ENCODE measurements around the gene ENKD1.

Gene ENKD1

DNA sequence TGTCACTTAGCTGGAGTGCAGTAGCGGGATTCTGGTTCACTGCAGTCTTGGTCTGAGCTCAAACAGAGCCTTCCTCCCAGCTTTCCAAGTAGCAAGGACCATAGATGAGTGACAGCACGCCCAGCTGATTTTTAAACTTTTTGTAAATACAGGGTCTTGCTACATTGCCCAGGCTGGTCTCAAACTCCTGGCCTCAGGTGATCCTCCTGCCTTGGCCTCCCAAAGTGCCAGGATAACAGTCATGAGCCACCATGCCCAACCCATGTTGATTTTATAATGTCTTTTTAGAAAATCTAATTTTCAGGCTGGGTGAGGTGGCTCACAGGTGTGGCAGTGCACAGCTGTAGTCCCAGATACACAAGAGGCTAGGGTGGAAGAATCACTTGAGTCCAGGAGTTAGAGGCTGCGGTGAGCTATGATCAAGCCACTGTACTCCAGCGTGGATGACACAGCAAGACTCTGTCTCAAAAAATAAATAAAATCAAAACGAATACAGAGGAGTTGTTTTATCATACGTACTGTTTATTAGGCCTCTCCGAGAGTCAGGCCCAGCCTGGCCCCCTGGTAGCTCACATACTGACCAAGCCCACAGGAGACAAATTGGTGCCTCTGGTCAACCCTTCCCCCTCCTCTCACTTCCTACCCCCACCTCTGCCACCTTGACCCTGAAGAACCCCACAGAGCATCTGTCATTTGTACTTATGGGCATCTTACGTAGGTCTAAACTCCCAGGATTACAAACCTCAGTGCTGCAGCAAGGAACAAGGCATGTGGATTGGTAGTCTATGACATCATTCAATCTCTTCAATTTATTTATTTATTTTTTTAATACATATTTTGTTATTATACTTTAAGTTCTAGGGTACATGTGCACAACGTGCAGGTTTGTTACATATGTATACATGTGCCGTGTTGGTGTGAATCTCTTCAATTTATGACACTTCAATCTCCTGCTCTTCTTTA, 13.7 kb upstream of the ENKD1 start:
- DNase-seq (ENCODE audit: low read depth, low spot score), result no peak

DNA sequence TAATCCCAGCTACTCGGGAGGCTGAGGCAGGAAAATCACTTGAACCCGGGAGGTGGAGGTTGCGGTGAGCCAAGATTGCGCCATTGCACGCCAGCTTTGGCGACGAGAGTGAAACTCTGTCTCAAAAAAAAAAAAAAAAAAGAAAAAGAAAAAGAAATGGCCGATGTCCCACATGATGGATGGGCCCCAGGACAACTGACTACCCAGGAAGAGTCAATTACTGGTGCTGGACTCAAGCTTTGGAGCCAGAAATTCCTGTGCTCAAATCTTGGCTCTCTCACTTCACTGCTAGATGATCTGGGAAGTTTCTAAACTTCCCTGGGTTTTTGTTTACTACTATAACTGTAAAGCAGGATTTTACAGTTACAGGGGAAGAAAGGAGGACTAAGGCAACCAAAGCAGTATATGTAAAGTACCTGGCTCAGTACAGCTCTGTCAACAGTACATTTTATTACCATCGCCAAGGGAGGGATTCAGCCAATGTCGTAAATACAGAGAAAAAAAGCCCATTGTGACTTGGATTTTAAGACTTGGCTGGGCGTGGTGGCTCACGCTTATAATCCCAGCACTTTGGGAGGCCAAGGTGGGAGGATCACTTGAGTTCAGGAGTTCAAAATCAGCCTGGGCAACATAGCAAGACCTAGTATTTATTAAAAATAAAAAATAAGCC, 11.9 kb upstream of the ENKD1 start:
- DNase-seq (ENCODE audit: low read depth, low spot score), result no peak

DNA sequence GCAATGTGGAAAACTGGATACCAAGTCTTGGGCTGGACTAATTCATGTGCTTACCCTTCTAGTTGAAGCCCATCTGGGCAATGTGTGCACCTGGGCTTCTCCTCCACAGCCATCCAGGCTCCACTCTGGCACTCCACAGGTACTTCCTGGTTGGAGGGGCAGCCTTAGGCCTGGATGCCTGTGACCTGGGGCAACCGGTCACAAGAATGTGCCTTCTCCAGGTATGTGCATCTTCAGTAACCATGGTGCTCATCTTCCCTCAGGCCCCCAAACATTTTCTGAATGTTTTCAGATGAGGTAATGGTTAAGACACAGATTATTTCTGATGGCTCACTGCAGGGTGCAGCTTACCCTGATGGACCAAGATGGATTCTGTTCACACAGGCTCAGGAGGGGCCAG, 11.2 kb upstream of the ENKD1 start:
- no peak for DNase-seq (ENCODE audit: low read depth, low spot score)

DNA sequence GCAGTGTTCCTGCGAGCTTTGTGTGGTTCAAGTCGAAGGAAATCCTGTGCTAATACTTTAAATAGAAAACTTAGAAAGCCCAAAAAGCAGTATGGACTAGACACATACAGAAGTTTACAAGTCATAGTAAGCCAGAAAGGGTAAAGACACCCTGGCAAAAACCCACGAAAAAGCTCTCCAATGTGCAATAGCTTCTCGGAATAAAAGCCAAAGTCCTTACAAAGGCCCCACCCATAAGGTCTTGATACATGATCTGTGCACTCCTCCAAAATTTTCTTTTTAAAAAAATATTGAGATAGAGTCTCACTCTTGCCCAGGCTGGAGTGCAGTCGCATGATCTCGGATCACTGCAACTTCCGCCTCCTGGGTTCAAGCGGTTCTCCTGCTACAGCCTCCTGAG, 10.4 kb upstream of the ENKD1 start:
- no peak for DNase-seq (ENCODE audit: low read depth, low spot score)

DNA sequence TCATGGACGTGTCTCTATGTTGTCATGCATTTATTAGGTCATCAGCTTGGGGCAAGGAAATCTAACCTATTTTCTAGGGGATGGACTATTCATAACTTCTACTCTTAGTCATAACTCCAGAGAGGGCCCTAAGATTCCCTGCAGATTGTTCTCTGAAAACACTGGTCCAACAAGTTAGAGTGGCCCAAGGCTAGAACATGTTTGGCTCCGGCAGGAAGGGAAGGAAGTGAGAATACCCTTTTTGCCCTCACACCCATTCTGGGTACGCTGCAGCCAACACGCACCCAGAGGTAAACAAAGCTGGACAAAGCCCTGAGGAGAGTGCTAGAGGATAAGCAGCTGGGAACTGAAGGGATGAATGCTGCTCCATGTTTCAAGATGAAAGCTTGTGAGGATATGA, 10.0 kb upstream of the ENKD1 start:
- DNase-seq (ENCODE audit: low read depth, low spot score), result no peak

DNA sequence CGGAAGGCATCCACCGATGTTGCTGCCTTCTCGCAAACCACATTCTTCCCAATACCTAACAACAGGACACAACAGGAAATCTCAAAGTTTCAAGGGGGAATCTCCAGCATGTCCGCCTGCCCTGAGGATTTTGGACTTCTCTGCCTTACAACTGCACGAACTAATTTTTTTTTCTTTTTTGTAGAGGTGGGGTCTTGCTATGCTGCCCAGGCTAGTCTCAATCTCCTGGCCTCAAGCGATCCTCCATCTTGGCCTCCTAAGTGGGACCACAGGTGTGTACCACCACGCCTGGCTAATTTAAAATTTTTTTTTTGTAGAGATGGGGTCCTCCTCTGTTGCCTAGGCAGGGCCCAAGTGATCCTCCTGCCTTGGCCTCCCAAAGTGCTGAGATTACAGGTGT, 9.4 kb upstream of the ENKD1 start:
- DNase-seq (ENCODE audit: low read depth, low spot score), result no peak

DNA sequence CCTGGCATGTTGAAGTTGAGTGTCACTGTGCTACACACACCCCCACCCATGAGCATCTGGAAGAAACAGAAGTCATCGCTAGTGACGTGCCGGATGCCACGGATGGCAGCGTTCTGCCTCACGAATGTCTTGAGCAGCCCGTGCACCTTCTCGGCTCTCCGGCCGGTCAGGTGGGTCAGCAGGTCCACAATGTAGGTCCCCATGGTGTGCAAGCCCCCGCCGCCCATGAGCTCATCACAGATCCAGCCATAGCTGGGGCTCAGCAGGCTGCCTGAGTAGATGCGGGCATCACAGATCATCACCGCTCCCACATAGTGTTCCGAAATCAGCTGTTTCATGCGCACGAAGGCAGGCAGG, 9.0 kb upstream of the ENKD1 start:
- DNase-seq (ENCODE audit: low read depth, low spot score), result no peak

DNA sequence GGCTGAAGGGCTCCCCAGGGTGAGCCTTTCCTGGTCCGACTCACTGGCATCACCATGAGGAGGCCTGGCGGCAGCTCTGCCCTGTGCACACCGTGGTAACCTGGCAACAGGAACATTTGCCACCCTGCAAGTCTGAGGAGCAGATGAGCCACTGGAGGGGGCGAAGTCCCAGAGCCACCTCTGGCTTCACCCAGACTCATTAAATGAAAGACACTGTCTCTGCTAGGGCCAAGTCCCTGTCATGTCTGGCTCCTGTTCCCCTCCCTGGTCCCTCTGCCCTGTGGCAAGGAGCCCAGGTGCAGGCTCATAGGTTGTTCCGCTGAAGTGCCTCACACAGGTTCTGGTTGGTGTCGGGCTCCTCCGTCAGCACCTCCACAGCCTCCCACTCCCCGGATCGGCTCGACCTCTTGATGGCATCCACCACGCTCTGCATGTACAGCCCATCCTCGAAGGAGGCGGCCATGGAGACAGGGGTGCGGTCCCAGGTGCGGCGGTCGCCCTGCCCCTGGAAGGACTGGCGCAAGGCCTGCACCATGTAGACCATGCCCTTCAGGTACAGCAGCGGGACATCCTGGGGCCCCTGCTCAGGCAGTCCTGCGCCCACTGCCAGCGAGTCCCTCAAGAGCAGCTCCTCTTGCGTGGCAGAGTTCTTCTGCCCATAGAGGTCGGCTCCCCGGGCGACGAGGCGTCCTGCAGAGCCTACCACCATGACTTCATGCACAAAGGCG, 8.5 kb upstream of the ENKD1 start:
- DNase-seq (ENCODE audit: low read depth, low spot score), result no peak

DNA sequence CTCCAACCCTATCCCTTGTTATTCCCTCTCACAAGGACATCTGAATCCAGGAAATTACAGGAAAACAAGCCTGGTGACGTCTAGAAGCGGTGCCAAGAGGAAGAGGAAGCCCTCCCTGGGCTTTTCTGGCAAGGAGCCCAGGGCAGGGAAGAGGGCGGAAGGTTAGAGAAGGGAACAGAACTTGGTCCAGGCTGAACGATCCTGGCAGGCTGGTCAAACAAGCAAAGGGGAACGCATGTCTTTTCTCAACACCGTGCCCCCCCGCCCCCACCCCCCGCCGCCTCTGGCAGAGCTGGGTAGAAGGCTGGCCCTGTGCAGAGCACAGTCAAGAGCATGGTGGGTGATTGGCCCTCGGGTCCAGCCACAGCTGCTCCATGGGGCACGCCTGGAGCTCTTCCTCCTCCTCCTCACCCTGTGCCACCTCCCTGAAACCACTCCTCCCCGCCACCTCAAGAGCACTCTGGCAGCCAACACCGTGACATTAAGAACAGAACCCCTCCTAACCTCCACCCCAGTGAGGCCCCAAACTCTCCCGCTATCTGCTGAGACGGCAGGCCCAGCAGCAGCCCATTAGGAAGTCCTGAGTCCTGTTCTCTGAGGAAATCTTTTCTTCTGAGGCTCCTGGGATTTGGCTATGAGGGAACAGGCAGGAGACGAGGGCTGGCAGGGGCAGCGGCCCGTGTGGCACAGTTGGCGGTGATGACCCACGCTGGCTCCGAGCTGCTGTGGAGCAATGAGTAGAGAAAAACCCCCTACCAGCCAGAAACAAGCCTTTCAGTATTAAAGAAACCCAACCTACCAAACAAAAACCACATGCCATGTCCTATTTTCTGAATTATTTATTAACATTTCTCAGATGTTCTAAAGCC, 7.4 kb upstream of the ENKD1 start:
- no peak for DNase-seq (ENCODE audit: low read depth, low spot score)

DNA sequence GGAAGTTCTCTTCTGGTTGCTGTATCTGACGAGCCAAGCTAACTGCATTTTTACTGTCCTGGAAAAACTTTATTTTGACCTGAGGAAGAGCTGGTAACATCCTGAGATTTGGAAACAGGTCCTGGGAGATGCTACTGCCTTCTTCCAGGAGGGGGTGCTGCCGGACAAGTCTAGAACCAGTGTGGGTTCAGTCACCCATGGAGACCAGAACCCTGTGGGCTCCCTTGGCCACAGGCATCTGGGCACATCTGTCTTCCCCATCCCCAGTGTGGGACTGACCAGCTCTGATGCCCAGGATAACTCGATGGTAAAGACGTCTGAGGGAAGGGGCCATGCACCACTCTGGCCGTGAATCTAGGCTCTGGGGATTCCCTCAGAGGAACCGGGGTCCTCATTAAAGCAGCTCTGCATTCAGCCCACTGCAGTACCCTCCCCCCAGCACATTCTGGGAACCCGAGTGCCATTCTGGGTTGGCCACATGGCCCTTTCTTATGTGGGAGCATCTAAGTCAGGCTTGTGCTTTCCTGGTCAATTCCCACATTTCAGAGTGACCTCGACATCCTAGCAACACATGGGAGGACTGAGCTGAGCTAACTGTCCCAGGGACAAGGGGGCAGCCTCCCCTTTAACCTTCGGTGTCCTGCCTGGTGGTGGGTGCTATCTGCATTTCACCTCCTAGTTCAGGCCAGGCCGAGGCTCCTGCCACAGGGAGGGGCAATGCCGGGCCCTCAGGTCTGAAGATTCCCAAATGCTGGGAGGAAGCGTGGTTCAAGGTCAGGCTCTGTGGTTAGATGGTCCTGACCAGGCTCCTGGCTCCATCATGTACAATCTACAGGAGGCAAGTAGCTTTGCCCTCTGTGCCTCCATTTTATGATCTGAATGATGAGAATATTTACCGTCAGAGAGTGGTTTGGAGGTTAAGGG, 6.5 kb upstream of the ENKD1 start:
- no peak for DNase-seq (ENCODE audit: low read depth, low spot score)

DNA sequence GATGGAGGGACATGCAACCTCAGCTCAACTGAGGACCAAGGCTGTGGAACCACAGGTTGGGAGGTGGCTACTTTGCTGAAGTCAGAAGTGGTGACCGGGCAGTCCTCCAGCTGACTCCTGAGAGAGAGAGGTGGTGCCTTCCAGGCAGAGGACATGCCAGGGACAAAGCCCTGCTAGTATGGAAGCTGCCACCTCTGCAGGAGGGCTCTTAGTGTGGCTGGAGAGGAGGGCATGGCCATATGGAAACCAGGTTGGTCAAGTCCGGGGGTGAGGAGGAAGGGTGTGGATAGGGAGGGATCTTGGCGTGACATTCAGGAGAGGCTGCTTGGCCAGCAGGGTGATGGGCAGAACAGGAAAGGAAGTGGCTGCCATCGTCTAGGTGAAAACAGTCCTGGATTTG, 5.8 kb upstream of the ENKD1 start:
- DNase-seq (ENCODE audit: low read depth, low spot score), result no peak

DNA sequence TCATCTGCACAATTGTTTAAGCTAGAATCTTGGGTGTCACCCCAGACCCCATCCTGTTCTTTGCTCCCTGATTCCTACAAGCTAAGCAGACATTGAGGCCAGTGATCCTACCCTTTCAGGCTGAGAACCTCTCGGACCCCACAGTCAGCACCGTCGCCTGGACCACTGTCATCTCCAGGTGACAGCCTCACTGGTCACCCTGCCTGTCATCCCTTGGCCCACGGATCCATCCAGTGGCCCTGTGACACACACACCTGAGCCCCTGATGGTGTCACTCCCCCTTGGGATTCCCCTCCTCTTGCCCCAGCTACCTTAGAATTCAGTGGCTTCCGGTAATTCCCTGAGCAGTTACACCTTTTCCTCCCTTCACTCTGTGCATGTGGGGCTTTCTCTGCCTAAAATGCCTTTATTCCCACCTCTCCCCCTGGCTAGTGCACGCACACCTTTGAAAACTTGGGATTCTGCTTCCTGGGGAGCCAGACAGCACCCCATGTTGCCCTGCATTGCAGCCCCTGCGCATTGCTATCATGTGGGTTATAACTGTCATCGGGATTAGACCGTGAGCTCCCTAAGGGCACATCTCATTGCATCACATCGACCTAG, 3.0 kb upstream of the ENKD1 start:
- DNase-seq (ENCODE audit: low read depth, low spot score), result no peak

DNA sequence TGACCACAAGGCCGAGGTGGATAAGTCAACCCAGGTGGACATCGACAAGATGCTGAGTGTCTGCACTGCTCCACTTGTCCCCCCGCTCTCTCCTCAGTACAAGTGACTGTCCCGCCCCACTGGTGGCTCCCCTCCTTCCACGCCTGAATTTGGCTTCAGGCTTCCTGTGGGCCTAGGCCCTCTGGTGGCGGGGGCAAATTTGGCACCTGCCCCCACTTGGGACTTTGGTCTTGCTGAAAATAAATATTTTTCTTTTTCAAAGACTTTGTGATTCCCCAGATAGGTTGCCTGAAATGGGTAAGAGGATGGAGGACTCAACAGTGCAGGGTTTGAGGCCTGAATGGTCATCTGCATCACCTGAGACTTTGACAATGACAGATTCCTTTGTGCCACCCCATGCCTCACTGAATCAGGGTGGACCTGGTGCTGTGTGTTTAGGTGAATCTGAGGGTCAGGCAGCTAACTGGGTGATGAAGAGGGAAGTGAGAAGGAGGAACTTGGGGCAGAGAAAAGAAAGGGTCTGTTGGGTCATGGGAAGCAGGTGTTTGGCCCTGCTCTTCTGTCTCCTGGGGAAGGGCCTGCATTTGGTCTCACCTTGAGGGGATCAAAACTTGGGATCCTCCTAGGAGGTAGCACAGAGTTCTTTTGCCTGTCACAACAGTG, 2.1 kb upstream of the ENKD1 start:
- DNase-seq (ENCODE audit: low read depth, low spot score), result no peak

DNA sequence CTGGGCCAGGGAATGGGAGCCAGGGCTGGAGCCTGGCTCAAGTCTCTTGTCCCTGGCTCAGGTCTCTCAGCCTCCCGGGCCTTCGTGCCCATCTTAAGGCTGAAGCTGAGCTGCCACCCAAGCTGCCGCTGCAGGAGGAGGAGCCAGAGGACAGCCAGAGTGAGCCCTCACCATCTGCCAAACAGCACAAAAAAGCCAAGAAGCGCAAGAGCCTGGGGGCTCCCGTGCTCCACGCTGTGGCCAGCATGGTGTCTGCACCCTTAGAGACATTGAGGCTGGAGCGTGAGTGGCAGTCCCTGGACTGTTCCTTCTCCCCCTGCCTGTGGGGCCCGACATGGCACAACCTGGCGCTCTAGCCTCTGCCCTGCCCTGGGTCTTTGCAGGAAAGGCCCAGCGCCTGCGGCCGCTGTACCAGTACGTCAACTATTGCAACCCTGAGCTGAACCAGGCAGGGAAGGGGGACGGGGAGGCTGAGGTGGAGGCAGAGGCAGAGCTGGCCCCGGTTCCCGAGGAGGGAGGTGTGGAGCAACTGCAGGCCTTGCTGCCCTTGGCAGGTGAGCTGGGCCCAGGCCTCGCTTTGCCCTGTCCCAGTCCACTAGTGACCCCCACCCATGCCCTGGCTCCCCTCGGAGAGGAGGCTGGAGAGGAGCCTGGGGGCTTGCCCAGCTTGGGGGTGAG, 1.4 kb upstream of the ENKD1 start:
- DNase-seq (ENCODE audit: low read depth, low spot score), result peak; percentile 58

DNA sequence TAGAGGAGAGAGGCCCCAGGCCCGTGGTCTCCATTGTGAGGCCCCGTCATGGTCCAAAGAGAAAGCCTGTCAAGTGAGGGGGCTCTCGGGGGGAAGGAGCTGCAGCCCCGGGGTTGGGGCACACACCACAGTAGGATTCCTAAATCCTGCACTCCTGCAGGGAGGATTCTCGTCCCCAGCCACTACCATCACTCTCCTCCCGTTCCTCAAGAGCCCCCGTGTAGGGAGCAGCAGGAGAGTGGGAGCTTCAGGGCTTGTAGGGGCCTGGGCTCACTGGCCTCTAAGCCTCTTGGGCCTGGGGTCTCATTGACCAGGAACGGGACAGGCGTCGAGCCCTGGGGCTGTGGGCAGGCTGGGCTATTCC, 885 bp upstream of the ENKD1 start:
- no peak for DNase-seq (ENCODE audit: low read depth, low spot score)

DNA sequence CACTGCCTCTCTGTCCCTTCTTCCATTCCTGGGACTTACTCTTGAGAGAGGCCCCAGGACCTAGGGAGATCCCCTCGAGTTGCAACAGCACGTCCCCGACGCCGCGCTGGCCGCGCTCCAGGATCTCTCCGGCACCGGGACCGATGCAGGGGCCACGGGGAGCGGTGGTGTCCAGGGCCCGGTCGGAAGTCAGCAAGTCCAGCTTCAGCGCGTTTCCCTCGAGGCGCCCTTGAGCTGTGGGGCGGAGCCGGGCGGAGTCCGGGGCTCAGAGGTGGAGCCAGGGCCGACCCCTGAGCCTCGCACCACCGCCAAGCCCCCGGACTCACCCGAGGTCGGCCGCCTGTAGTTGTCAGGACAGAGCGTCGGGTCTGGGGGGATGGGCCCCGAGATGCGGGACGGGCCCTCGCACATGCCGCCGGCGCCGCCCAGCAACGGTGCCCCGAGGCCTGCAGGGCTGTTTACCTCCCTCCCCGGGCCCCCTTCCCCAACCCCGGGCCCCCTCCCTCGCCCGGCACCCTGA, 458 bp downstream of the ENKD1 start:
- no peak for DNase-seq (ENCODE audit: low read depth, low spot score)

DNA sequence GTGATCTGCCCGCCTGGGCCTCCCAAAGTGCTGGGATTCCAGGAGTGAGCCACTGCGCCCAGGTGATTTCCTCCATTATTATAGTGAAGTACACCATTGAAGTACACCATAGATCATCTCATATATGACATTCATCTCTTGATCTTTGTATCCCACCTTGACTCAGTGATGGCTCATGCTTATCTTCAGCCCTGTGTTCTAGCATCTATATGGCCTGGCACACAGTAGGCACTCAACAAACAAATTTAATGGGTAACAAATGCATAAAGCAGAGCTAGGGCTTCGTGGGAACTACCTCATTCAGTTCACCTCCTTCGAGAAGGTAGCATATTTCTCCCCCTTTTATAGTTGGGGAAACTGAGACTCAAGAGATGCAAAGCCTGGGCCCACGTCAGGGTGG, 952 bp downstream of the ENKD1 start:
- DNase-seq (ENCODE audit: low read depth, low spot score), result no peak

DNA sequence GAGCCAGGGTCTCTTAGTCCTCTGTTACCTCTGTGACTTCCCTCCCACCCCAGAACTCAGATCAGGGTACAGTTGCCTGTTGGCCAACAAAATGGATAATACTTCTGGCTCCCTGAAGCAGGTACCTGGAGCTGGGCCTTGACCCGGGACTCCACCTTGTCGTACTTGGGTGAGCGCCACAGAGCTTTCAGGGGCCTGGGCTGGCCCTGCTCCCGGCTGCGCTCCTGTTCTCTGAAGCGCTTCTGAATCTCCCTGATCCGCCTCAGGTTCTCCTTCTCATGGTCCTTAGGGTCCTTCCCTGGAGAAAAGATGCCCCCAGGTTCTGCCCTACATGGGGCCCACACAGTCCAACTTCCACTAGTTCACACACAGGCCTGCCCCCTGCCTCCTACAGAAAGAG, 1.7 kb downstream of the ENKD1 start:
- no peak for DNase-seq (ENCODE audit: low read depth, low spot score)

DNA sequence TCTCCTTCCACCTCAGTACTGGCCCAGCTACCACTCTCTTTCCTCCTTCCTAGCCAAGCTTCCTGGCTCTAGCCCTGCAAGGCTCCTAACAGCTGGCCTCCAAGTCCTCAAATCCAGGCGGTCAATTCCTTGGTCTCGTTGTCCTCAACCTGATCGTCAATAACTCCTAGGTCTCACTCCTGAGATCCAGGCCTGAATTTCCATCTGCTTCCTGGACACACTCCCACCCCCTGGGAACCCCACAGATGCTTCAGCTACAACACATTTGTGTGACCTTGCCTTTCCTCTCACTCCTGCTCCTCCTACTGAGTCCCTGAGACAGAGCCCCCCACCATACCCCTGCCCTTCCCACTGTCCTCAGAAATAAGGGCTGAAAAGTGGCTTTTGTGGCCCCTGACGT, 2.3 kb downstream of the ENKD1 start:
- DNase-seq (ENCODE audit: low read depth, low spot score), result no peak

Measured in activated naive CD8-positive, alpha-beta T cell treated with anti-CD3 and anti-CD28 coated beads, Interleukin-2, amount 50 U/mL, for 16 hours (primary cell).